Amniotic stem cell (primary cell): Measurements from ENCODE around the gene CLEC2A.
"Not testable (repeated sequence)": the region's sequence is repeated elsewhere in the genome, so short reads cannot be mapped to it uniquely, and the experiment has no call there.

Experiments
- DNase-seq: peaks from one replicate; lab custom pipeline; 2025; lab: John Stamatoyannopoulos, UW

CLEC2A gene

GRCh38 chr12:9932270-9932669, at the start of gene CLEC2A:
Gene CLEC2A (minus strand): TSS chr12:9932370. CDS start chr12:9932329, 41 bp downstream.
- DNase-seq = no peak

DNA sequence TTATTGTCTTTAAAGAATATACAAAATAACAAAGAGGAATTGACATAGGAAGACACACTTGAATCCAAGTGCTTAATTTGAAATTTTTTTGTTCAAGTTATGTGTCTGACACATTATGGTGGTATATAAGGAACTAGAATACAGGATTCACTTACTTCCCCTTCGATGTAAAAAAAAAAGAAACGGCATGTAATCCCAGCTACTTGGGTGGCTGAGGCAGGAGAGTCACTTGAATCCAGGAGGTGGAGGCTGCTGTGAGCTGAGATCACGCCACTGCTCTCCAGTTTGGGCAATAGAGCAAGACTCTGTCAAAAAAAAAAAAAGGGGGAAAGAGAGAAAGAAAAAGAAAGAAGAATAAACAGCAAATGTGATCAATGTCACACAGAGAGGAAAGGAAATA, 48.0 kb upstream of the CLEC2A start:
- no peak for DNase-seq

GRCh38 chr12:9977916-9978315, 45.7 kb upstream of the CLEC2A start:
- no peak for DNase-seq

DNA sequence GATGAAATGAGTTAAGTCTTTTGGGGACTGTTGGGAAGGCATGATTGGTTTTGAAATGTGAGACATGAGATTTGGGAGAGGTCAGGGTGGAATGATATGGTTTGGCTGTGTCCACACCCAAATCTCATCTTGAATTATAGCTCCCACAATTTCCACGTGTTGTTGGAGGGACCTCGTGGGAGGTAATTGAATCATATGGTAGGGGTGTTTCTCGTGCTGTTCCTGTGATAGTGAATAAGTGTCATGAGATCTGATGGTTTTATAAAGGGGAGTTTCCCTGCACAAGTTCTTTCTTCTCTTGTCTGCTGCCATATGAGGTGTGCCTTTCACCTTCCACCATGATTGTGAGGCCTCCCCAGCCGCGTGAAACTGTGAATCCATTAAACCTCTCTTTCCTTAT, 44.5 kb upstream of the CLEC2A start:
- DNase-seq = not testable (repeated sequence)

DNA sequence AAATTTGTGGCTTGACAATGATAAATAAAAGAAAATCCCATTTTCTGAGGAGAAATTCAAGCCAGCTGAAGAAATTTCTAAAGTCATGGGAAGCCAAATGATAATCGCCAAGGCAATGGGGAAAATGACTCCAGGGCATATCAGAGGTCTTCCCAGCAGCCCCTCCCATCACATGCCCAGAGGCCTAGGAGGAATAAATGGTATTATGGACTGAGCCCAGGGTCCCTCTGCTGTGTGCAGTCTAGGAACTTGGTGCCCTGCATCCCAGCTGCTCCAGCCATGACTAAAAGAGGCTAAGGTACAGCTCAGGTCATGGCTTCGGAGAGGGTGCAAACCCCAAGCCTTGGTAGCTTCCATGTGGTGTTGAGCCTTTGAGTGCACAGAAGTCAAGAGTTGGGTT, 43.4 kb upstream of the CLEC2A start:
- DNase-seq = no peak

DNA sequence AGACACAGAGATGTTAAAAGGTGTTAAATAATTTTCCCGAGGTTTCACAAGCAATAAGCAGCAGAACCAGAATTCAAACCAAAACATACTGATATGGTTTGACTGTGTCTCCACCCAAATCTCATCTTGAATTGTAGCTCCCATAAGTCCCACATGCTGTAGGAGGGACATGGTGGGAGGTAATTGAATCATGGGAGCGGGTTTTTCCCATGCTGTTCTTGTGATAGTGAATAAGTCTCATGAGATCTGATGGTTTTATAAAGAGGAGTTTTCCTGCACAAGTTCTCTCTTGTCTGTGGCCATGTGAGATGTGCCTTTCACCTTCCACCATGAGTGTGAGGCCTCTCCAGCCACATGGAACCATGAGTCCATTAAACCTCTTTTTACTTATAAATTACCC, 42.6 kb upstream of the CLEC2A start:
- DNase-seq = not testable (repeated sequence)

DNA sequence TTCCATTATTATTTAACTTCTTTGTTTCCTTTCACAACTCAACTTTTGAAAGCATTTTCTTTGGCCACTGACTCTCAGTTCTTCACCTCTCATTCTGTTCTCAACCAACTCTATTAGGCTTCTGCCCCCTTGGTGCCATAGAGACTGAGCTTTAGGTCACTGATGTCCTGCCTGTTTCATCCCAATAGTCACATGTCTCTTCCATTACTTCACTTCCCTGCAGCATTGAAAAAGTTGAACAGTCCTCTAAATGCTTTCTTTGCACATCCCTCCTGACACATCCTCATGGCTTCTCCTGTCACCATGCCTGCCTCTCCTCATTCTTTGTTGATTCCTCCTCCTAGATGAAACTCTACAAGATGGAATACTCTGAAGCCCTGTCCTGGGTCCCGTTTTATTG, 41.8 kb upstream of the CLEC2A start:
- DNase-seq = no peak

DNA sequence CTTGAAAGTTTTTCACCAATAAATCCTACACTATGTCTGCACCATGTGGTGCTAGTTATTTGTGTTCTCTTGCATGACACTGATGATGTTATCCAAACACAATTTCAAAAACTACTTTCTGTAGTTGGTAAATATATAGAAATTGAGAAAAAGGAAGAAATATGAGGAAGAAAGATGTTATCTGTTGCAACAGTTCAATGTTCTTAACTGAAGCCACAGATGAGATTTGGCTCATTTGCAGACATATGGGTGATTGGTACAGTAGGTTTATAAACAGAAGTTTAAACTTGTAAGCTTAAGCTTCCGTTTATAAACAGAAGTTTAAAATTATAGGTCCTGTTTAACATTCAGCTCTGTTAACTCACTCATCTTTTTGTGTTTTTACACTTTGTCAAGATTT, 39.0 kb upstream of the CLEC2A start, which contains the start of gene CLEC12A:
Gene CLEC12A (plus strand): TSS at position 229 of the 400 bp plus-strand sequence. CDS start 188 bp downstream, outside the sequence.
- no peak for DNase-seq

- no peak for DNase-seq
Observed at GRCh38 chr12:9969673-9970072, 37.5 kb upstream of the CLEC2A start.

DNA sequence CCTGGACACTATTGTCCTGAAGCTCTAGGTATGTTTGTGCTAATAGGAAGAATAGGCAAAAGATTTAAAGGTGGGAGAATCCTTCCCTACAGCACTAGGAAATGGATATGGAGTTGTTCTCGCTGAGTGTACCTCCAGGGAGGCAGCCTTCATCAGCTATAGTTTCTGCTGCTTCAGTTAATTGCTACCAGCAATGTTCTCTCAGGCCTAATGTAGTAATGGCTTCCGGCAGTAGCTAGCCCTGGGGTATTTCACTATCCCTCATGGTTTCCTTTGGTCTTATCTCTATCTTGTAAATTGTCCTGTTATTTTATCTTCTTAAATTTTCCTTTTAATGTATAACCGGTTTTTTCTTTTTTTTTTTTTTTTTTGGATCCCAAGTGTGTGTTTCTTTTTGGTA, 29.7 kb upstream of the CLEC2A start:
- DNase-seq = no peak

- DNase-seq = no peak
Observed at GRCh38 chr12:9961106-9961505, 28.9 kb upstream of the CLEC2A start.

DNA sequence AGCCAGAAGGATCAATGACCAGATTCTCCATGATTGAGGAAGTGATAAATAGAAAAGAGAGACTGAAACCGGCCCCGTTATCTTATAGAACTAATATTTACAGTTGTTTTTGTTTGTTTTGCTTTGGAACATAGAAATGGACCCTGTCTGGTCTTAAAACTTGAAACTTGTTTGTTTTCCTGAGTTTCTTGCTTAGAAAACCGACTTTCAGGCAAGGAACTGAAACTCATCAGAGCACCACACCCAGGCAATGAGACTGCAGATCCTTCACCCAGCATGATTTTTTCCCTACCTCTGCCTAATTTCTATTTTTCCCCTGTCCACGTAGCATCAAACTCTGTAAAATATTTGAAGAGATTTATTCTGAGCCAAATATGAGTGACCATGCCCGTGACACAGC, 28.4 kb upstream of the CLEC2A start:
- DNase-seq = no peak

GRCh38 chr12:9957834-9958233, 25.7 kb upstream of the CLEC2A start:
- DNase-seq = no peak

DNA sequence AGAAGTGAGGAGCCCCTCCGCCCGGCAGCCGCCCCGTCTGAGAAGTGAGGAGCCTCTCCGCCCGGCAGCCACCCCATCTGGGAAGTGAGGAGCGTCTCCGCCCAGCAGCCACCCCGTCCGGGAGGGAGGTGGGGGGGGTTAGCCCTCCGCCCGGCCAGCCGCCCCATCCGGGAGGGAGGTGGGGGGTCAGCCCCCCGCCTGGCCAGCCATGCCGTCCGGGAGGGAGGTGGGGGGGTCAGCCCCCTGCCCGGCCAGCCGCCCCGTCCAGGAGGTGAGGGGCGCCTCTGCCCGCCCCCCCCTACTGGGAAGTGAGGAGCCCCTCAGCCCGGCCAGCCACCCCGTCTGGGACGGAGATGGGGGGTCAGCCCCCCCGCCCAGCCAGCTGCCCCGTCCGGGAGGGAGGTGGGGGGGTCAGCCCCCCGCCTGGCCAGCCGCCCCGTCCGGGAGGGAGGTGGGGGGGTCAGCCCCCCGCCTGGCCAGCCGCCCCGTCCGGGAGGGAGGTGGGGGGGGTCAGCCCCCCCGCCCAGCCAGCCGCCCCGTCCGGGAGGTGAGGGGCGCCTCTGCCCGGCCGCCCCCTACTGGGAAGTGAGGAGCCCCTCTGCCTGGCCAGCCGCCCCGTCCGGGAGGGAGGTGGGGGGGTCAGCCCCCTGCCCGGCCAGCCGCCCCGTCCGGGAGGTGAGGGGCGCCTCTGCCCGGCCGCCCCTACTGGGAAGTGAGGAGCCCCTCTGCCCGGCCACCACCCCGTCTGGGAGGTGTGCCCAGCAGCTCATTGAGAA, 21.0 kb upstream of the CLEC2A start:
- DNase-seq = not testable (repeated sequence)

GRCh38 chr12:9951026-9951675, 19.0 kb upstream of the CLEC2A start:
- DNase-seq = no peak

- DNase-seq = no peak
Observed at GRCh38 chr12:9948606-9949296, 16.6 kb upstream of the CLEC2A start.

GRCh38 chr12:9947674-9948073, 15.5 kb upstream of the CLEC2A start:
- DNase-seq = no peak

DNA sequence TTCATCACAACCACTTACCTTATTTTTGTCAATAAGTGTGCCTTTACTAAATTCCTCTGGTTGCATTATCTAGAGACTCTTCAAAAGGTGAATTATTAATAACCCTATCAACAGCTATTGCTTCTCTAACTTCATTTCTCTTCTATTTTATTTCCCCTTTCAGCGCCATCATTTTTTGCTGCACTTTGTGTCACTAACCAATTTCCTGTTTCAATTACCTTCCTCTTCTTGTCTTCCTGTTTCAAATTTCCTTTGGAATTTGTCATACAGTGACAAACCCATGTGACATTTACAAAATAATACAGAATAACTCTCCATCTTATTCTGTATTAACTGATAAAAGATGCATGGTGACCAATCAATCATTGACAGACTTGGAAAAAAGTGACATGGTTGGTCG, 12.2 kb upstream of the CLEC2A start:
- no peak for DNase-seq

DNA sequence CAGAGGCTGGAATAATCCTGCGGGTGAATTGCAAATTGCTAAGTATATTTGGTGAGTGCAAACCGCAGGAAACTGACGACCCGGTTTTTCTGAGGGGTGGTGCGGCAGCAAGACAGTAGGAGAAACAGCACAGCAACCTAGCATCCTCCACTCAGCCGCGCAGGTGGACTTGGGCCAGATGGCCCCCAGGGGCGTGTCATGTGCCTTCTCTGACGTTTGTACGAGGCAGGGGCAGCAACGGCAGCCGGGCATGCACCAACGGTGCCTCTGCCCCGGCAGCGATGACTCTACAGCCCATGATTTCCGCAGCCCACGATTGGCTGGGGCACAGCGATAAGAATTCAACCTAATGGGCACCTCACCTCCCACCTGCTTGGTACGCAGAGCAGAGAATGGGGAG, 11.1 kb upstream of the CLEC2A start:
- no peak for DNase-seq

GRCh38 chr12:9941838-9942237, 9.7 kb upstream of the CLEC2A start:
- DNase-seq = no peak

DNA sequence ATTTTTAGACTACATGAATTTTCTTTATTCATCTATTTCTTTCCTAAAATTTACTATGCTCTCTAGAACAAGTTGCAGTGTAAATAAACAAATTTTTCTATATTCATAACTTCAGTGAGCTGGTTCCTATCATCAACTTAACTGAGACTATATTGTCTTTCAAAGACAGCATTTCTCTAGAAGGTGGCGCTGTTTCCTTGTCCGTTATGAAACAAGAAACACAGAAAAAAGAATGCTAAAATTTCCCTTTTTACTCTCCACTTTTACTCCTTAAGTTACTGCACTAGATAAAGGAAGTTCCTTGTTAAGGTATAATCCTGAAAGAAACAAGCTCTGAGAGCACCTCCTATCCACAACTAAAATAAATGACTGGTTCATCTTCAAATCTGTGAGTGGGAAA, 8.2 kb upstream of the CLEC2A start:
- DNase-seq = no peak

- no peak for DNase-seq
Observed at GRCh38 chr12:9936591-9936990, 4.4 kb upstream of the CLEC2A start.

DNA sequence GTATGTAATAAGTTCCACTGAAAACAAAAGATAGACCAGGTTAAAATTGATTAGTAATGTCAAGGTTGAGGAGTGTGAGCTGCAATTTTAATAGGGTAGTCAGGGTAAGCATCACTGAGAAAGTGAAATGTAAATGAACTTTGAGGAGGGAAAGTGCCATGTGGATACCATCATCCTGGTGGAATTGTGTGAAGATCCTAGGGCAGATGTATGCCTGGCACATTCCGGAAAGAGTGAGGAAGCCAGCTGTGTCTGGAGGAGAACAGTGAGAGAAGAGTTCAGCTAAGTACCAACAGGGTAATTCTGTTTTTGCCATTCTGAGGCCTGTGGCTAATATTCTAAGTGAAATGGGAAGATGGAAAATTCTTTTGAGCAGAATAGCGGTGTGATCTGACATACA, 2.9 kb upstream of the CLEC2A start:
- DNase-seq = no peak
